ENCODE results near the gene B4GAT1. TPM values are rescaled to one million over a fixed set of nuclear protein-coding genes. Genes with fewer than 3 reads are reported as not detected.

Gene B4GAT1
- total and polyA plus RNA-seq, 5 donors = 43.9 to 67.1 (median 60.2) TPM

- H3K27ac ChIP-seq (ENCODE audit: low read length) = peak within 1 kb of the TSS; percentile 87
- peak; percentile 65 to 90 (median 87) for DNase-seq
- H3K4me1 ChIP-seq (ENCODE audit: control insufficient read depth, insufficient read depth, low read length) = peaks cover 6% of the 10 kb centered on the region
- intact Hi-C loops (cut with DNase I) = loop anchor here in 1 of 4 donors (2.0 kb wide), 1 partner anchor 55 kb away; the partner anchor contains the start of gene CD248
- ATAC-seq = peak; percentile 83 to 85
- no peaks in the 10 kb centered on the region for H3K27me3 ChIP-seq (ENCODE audit: control insufficient read depth, insufficient read depth)
- H3K4me3 ChIP-seq (ENCODE audit: low read length) = peak within 1 kb of the TSS; percentile 59
- under 1% methylated on average over 72 of the region's 72 CpGs for WGBS
- no peaks in the 10 kb centered on the region for H3K9me3 ChIP-seq (ENCODE audit: control insufficient read depth, low read length)
Observed at GRCh38 chr11:66371627-66372415, 24.4 kb upstream of the B4GAT1 start, which contains the start of gene SLC29A2. TSS of gene SLC29A2 (minus strand) at chr11:66371760. CDS start at chr11:66371591, 169 bp downstream.

GRCh38 chr11:66369073-66369894, 21.9 kb upstream of the B4GAT1 start:
- DNase-seq (no peak), ATAC-seq (no peak)
- Histone ChIP-seq H3K4me3 (ENCODE audit: low read length) (no peak overlapping the region), H3K4me1 (ENCODE audit: control insufficient read depth, insufficient read depth, low read length) (peaks cover 6% of the 10 kb centered on the region), H3K9me3 (ENCODE audit: control insufficient read depth, low read length) (no peaks in the 10 kb centered on the region), H3K27me3 (ENCODE audit: control insufficient read depth, insufficient read depth) (no peaks in the 10 kb centered on the region), H3K27ac (ENCODE audit: low read length) (peak overlapping the region; percentile 57)
- 83% methylated on average over 25 of the region's 25 CpGs for WGBS
- intact Hi-C loops (cut with DNase I) = no loop called here

DNA sequence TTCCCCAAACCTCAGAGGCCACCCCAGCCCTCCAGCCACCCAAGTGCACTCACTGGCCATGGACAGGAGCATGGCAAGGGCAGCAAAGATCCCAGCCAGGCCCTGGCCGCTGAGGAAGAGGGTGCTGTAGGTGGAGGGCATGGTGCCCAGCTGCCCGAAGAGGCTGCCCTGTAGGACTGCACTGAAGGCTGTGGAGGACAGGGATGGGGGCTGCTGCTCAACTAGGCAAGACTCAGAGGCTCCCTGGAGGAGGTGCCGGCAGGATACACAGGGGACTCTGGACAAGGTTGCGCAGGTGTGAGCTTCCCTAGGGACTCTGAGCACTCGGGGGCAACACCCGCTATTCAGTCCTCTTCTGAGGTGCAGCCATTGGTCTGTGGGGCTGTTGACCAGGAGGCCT, 21.1 kb upstream of the B4GAT1 start:
- Histone ChIP-seq H3K9me3 (ENCODE audit: control insufficient read depth, low read length) (no peaks in the 10 kb centered on the region), H3K4me3 (ENCODE audit: low read length) (no peak overlapping the region), H3K27ac (ENCODE audit: low read length) (no peak overlapping the region), H3K4me1 (ENCODE audit: control insufficient read depth, insufficient read depth, low read length) (peaks cover 6% of the 10 kb centered on the region), H3K27me3 (ENCODE audit: control insufficient read depth, insufficient read depth) (no peaks in the 10 kb centered on the region)
- 89% methylated on average over 6 of the region's 6 CpGs for WGBS
- ATAC-seq (no peak), DNase-seq (no peak)
- intact Hi-C loops (cut with DNase I) = no loop called here

- DNase-seq (no peak), ATAC-seq (no peak)
- H3K9me3 ChIP-seq (ENCODE audit: control insufficient read depth, low read length) = no peaks in the 10 kb centered on the region
- H3K4me1 ChIP-seq (ENCODE audit: control insufficient read depth, insufficient read depth, low read length) = peaks cover 6% of the 10 kb centered on the region
- intact Hi-C loops (cut with DNase I) = no loop called here
- H3K27me3 ChIP-seq (ENCODE audit: control insufficient read depth, insufficient read depth) = no peaks in the 10 kb centered on the region
- 87% methylated on average over 15 of the region's 15 CpGs for WGBS
- H3K27ac ChIP-seq (ENCODE audit: low read length) = no peak overlapping the region
- no peak overlapping the region for H3K4me3 ChIP-seq (ENCODE audit: low read length)
Observed at GRCh38 chr11:66367561-66368312, 20.3 kb upstream of the B4GAT1 start.

DNA sequence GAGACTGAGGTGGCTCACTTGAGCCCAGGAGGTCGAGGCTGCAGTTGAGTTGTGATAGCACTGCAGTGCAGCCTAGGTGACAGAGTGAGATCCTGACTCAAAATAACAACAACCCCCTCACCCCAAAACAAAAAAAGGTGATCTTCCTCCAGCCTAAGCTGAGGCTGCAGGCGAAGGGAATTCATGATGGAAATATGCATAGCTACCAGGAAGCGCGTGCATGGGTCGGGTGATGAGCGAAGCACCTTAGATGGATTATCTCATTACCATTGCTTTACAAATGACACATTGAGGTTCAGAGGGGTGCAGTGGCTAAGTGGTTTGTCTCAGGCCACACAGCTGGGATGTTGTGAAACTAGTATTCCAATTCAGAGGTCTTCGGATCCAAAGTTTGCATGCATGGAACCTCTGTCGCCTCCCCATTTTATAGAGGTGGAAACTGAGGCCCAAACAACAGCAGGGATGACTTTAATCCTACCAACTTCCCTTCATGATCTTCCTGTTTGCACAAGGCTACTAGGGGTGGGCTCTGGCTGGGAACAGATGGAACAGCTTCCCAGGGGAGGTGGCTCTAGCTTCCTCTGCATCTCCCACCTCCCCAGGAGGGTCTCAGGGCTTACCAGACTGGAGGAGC, 19.5 kb upstream of the B4GAT1 start:
- DNase-seq (no peak), ATAC-seq (no peak)
- peaks cover 4% of the 10 kb centered on the region for H3K4me1 ChIP-seq (ENCODE audit: control insufficient read depth, insufficient read depth, low read length)
- no peaks in the 10 kb centered on the region for H3K9me3 ChIP-seq (ENCODE audit: control insufficient read depth, low read length)
- WGBS = 91% methylated on average over 8 of the region's 8 CpGs
- no peak overlapping the region for H3K27ac ChIP-seq (ENCODE audit: low read length)
- intact Hi-C loops (cut with DNase I) = no loop called here
- no peak overlapping the region for H3K4me3 ChIP-seq (ENCODE audit: low read length)
- no peaks in the 10 kb centered on the region for H3K27me3 ChIP-seq (ENCODE audit: control insufficient read depth, insufficient read depth)

DNA sequence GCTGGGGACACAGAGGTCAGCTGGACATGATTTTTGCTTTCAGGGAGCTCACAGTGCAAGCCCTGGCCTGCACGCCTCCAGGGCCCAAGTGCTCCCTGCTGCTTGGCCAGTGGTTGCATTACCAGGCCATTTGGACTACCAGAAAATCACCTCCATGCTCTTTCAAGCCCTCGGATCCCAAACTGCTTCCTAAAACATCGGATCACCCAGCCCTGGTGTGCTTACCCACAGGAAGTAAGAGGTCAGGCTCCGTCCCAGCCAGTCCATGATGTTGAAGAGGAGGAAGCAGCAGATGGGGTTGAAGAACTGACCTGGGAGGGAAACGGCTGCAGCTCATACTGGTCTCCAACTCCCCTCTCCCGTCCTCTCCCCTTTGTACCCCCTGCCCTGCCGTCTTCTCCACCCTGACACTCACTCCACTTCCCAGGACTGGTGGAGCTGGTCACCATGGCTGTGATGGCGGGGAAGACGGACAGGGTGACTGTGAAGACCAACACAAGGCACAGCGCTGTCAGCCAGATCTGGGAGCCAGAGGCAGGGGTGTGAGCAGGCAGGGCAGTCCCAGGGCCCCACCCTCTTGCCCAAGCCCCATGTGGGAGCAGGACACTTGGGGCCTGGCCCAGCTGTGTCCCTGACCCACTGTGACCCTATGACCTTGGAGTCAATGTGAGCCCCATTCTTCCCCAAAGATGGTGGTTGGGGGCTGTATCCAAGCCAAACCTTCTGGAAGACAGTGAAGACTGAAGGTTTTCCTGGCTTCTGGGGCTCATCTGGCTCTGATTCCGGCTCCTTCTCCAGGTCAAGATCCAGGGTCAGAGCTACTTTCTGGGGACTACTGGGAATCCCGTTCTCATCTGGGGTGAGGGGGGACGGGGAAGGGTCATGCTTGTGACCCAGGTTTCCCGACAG, 18.5 kb upstream of the B4GAT1 start:
- WGBS = 70% methylated on average over 14 of the region's 14 CpGs
- intact Hi-C loops (cut with DNase I) = no loop called here
- DNase-seq (no peak), ATAC-seq (no peak)
- no peaks in the 10 kb centered on the region for H3K27me3 ChIP-seq (ENCODE audit: control insufficient read depth, insufficient read depth)
- H3K9me3 ChIP-seq (ENCODE audit: control insufficient read depth, low read length) = no peaks in the 10 kb centered on the region
- H3K4me3 ChIP-seq (ENCODE audit: low read length) = no peak overlapping the region
- peaks cover 4% of the 10 kb centered on the region for H3K4me1 ChIP-seq (ENCODE audit: control insufficient read depth, insufficient read depth, low read length)
- no peak overlapping the region for H3K27ac ChIP-seq (ENCODE audit: low read length)

GRCh38 chr11:66365166-66365565, 17.7 kb upstream of the B4GAT1 start:
- Histone ChIP-seq H3K27ac (ENCODE audit: low read length) (no peak overlapping the region), H3K4me3 (ENCODE audit: low read length) (no peak overlapping the region), H3K4me1 (ENCODE audit: control insufficient read depth, insufficient read depth, low read length) (peaks cover 4% of the 10 kb centered on the region), H3K9me3 (ENCODE audit: control insufficient read depth, low read length) (no peaks in the 10 kb centered on the region), H3K27me3 (ENCODE audit: control insufficient read depth, insufficient read depth) (no peaks in the 10 kb centered on the region)
- WGBS = 96% methylated on average over 6 of the region's 6 CpGs
- DNase-seq = no peak
- intact Hi-C loops (cut with DNase I) = no loop called here
- no peak for ATAC-seq

DNA sequence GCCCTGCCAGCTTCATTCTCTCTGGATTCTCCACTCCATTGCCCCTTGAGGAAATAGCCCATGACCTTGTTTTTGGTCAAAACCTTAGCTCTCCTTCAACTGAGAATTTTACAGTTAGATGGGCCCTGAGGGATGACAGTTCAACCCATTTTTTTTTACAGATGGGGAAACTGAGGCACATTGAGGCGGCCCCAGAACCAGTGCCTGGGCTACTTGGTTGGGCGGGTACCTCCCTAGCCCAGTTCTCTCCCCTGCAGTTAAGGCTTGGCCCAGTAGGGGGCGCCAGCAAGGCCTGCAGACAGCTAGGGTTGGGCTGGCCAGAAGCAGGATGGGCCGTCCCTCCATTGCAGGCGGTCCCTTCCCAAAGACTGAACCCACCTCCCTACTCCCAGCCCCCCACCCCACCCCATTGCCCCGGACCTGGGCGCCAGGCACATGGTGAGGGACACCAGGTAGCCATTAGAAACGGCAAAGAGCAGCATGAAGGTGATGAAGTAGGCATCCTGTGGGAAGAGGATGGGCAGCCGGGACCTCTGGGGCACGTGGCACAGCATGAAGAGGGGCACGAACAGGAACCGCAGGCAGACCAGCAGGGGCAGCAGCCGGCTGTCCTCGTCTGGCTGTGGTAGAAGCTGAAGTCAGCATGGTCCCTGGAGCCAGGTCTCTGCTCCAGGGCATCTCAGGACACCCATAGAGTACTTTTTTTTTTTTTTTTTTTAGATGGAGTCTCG, 16.5 kb upstream of the B4GAT1 start:
- H3K9me3 ChIP-seq (ENCODE audit: control insufficient read depth, low read length) = no peaks in the 10 kb centered on the region
- no peak for ATAC-seq
- intact Hi-C loops (cut with DNase I) = no loop called here
- H3K4me3 ChIP-seq (ENCODE audit: low read length) = no peak overlapping the region
- 66% methylated on average over 15 of the region's 15 CpGs for WGBS
- H3K27me3 ChIP-seq (ENCODE audit: control insufficient read depth, insufficient read depth) = no peaks in the 10 kb centered on the region
- no peak overlapping the region for H3K27ac ChIP-seq (ENCODE audit: low read length)
- peak; percentile 46 to 83 (median 76) for DNase-seq
- H3K4me1 ChIP-seq (ENCODE audit: control insufficient read depth, insufficient read depth, low read length) = no peaks in the 10 kb centered on the region

DNA sequence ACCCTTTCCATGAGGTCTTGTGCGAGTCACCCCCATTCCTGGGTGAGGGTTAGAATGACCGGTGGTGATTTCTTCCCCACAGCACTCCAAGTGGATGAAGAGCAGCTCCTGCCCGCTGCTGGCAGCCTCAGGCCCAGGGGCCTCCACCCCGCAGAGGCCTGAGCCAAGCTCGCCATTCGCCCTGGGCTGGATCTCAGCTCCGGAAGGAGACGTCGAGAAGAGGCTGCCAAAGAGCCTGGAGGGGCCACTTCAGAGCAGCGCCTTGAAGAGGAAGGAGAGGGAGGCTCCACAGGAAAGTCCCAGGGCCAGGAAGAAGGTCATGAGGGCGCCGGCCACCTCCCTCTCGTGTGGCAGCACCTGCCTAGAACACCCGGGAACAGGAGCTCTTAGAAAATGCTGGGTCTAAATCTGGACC, 15.8 kb upstream of the B4GAT1 start:
- peak; percentile 7 to 39 for ATAC-seq
- Histone ChIP-seq H3K4me3 (ENCODE audit: low read length) (no peak overlapping the region), H3K27ac (ENCODE audit: low read length) (no peak overlapping the region), H3K27me3 (ENCODE audit: control insufficient read depth, insufficient read depth) (no peaks in the 10 kb centered on the region), H3K4me1 (ENCODE audit: control insufficient read depth, insufficient read depth, low read length) (no peaks in the 10 kb centered on the region), H3K9me3 (ENCODE audit: control insufficient read depth, low read length) (no peaks in the 10 kb centered on the region)
- WGBS = 72% methylated on average over 14 of the region's 14 CpGs
- intact Hi-C loops (cut with DNase I) = no loop called here
- DNase-seq = no peak
